CD4-positive, alpha-beta T cell treated with Interleukin-1 beta for 1 hour (primary cell): Measurements from ENCODE around the gene TRIM3.

Experiments
- DNase-seq, 2 donors: peaks; one replicate each; pipeline ENCODE4 v3.0.0-alpha.2; 2020 to 2022

The TRIM3 gene

GRCh38 chr11:6437423-6437822, 36.3 kb downstream of the TRIM3 start:
- DNase-seq: no peak

GRCh38 chr11:6433998-6434660, 39.6 kb downstream of the TRIM3 start:
- DNase-seq: no peak

GRCh38 chr11:6431861-6432260, 41.9 kb downstream of the TRIM3 start:
- DNase-seq: no peak

GRCh38 chr11:6427516-6427915, 46.2 kb downstream of the TRIM3 start:
- no peak for DNase-seq

- no peak for DNase-seq
Measured at GRCh38 chr11:6420677-6421076, 53.1 kb downstream of the TRIM3 start.

- DNase-seq: peak; percentile 74 to 78
Measured at GRCh38 chr11:6419009-6419631, 54.6 kb downstream of the TRIM3 start, which contains the start of gene APBB1. Gene APBB1, minus strand, starts transcription at chr11:6419094. Its CDS starts 7,747 bp downstream, at chr11:6411347.

GRCh38 chr11:6418557-6419008, 55.2 kb downstream of the TRIM3 start:
- no peak for DNase-seq

- no peak for DNase-seq
Measured at GRCh38 chr11:6417907-6418556, 55.7 kb downstream of the TRIM3 start.

GRCh38 chr11:6415797-6416196, 57.9 kb downstream of the TRIM3 start:
- DNase-seq: no peak

- no peak for DNase-seq
Measured at GRCh38 chr11:6414874-6415328, 58.8 kb downstream of the TRIM3 start.

- DNase-seq: peak; percentile 62 to 74
Measured at GRCh38 chr11:6413791-6414201, 59.9 kb downstream of the TRIM3 start.

- no peak for DNase-seq
Measured at GRCh38 chr11:6411594-6412031, 62.1 kb downstream of the TRIM3 start.

- DNase-seq: no peak
Measured at GRCh38 chr11:6410695-6411430, 62.9 kb downstream of the TRIM3 start.

- DNase-seq: no peak
Measured at GRCh38 chr11:6406370-6406769, 67.4 kb downstream of the TRIM3 start.

- DNase-seq: no peak
Measured at GRCh38 chr11:6405846-6406245, 67.9 kb downstream of the TRIM3 start.

GRCh38 chr11:6405052-6405667, 68.6 kb downstream of the TRIM3 start:
- no peak for DNase-seq

GRCh38 chr11:6404342-6405051, 69.2 kb downstream of the TRIM3 start:
- peak; percentile 18 to 55 for DNase-seq

- no peak for DNase-seq
Measured at GRCh38 chr11:6403539-6403938, 70.2 kb downstream of the TRIM3 start.

GRCh38 chr11:6402561-6402981, 71.2 kb downstream of the TRIM3 start:
- peak; percentile 81 to 82 for DNase-seq

GRCh38 chr11:6402061-6402470, 71.7 kb downstream of the TRIM3 start:
- DNase-seq: peak in 1 of 2 donors; percentile 19

- no peak for DNase-seq
Measured at GRCh38 chr11:6401464-6401863, 72.3 kb downstream of the TRIM3 start.
